ENCODE measurements around the gene STAC.

STAC gene

GRCh38 chr3:36380221-36381031 is at the start of gene STAC:
TSS of gene STAC (plus strand) at chr3:36380504. CDS start at chr3:36380644, 140 bp downstream.
- peak; percentile 17 for DNase-seq (ENCODE audit: low spot score)
- no peak for TF ChIP-seq CTCF (IDR thresholded peaks at IDR 0.05; ENCODE audit: borderline replicate concordance, control extremely low read depth, extremely low read depth, insufficient read depth, missing control alignments)
- in situ Hi-C loops (cut with MboI; ENCODE audit: low sequenced_read_pairs, unreplicated experiment), result no loop called here

GRCh38 chr3:36332139-36332538 is 48.2 kb upstream of the STAC start:
- no peak for DNase-seq (ENCODE audit: low spot score)
- no peak for TF ChIP-seq CTCF (IDR thresholded peaks at IDR 0.05; ENCODE audit: borderline replicate concordance, control extremely low read depth, extremely low read depth, insufficient read depth, missing control alignments)
- in situ Hi-C loops (cut with MboI; ENCODE audit: low sequenced_read_pairs, unreplicated experiment), result no loop called here

- TF ChIP-seq CTCF (IDR thresholded peaks at IDR 0.05; ENCODE audit: borderline replicate concordance, control extremely low read depth, extremely low read depth, insufficient read depth, missing control alignments), result no peak
- in situ Hi-C loops (cut with MboI; ENCODE audit: low sequenced_read_pairs, unreplicated experiment), result no loop called here
- no peak for DNase-seq (ENCODE audit: low spot score)
Measured at GRCh38 chr3:36362216-36362615, 18.1 kb upstream of the STAC start.

DNA sequence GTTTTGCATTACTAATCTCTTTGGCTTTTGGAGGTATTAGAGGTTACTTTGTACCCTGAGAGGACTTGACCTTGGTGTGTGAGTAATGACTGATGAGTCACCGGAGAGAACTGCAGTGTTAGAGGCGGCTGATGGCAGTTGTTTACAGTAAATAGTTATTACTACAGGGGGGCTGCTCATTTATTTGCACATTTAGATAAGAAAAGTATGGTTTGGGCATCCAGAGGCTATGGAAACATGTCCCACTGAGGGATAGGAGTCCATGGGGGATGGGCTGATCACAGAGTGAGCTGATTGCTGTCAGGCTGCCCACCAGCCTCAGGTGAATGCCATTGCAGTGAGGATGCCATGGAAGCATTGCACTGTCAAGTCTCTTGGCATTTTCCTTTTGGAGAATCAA is 17.3 kb upstream of the STAC start:
- no peak for DNase-seq (ENCODE audit: low spot score)
- no peak for TF ChIP-seq CTCF (IDR thresholded peaks at IDR 0.05; ENCODE audit: borderline replicate concordance, control extremely low read depth, extremely low read depth, insufficient read depth, missing control alignments)
- in situ Hi-C loops (cut with MboI; ENCODE audit: low sequenced_read_pairs, unreplicated experiment), result no loop called here

DNA sequence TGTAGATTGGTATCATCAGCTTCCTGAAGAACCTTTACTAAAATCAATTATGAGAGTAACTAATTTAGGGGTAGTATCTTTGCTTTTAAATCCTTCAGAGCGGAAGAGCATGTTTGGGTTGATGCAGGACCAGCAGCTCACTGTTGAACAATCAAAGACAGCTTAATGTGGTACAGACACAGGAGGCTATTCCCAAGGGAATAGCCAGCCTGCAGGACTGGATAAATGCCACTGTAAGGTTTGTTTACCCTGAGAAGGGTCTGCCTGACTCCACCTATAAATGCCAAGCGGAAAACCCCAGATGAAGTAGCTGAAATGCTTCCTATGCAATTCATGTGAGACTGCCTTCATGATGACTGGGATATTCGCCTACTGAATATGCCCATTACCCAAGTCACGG is 16.0 kb upstream of the STAC start:
- in situ Hi-C loops (cut with MboI; ENCODE audit: low sequenced_read_pairs, unreplicated experiment), result no loop called here
- no peak for TF ChIP-seq CTCF (IDR thresholded peaks at IDR 0.05; ENCODE audit: borderline replicate concordance, control extremely low read depth, extremely low read depth, insufficient read depth, missing control alignments)
- no peak for DNase-seq (ENCODE audit: low spot score)

DNA sequence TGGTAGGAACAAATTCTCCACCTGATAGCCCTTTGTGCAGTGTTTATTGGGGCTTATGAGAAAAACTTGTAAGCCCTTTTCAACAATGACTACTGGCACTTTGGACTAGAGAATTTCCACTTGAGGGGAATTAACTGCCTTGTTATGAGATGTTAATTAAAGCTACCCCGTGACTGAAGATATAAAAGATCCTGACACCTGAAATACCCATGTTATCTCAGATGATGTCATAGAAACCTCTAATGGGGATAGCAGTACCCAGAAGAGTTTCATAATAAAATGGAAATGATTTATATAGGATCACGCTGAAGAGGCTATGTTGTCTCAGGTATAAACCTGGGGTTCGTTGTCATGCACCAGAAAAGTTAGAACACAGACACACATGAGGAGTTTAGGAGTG is 14.5 kb upstream of the STAC start:
- no peak for TF ChIP-seq CTCF (IDR thresholded peaks at IDR 0.05; ENCODE audit: borderline replicate concordance, control extremely low read depth, extremely low read depth, insufficient read depth, missing control alignments)
- in situ Hi-C loops (cut with MboI; ENCODE audit: low sequenced_read_pairs, unreplicated experiment), result no loop called here
- no peak for DNase-seq (ENCODE audit: low spot score)
